IPS DF 6.9 (cell line): ENCODE data around the gene THRA.
"Not testable (repeated sequence)": the region's sequence is repeated elsewhere in the genome, so short reads cannot be mapped to it uniquely, and the experiment has no call there.

Experiments
- DNase-seq: peaks from one replicate; pipeline ENCODE4 v3.0.0-alpha.2; 2013; ENCODE audit warnings: low read depth, low spot score
- H3K27ac ChIP-seq: one replicate; pipeline ENCODE4 v1.5.1; 2013; ENCODE audit warnings: low read length, control low read depth
- H3K27me3 ChIP-seq: 2 replicates; pipeline ENCODE4 v1.6.1; 2013; ENCODE audit warnings: mild to moderate bottlenecking, low read length; ENCODE audit not compliant: control insufficient read depth, insufficient read depth
- H3K36me3 ChIP-seq: 2 replicates; pipeline ENCODE4 v1.6.1; 2013; ENCODE audit warnings: low read length; ENCODE audit not compliant: control insufficient read depth, insufficient read depth
- H3K4me1 ChIP-seq: 2 replicates; pipeline ENCODE4 v1.6.1; 2013; ENCODE audit warnings: low read length; ENCODE audit not compliant: control insufficient read depth, insufficient read depth
- H3K4me3 ChIP-seq: 2 replicates; pipeline ENCODE4 v1.5.1; 2013; ENCODE audit warnings: mild to moderate bottlenecking, low read length
- H3K9me3 ChIP-seq: 2 replicates; pipeline ENCODE4 v1.6.1; 2013; ENCODE audit warnings: low read length, inconsistent platforms; ENCODE audit not compliant: control insufficient read depth, insufficient read depth
- WGBS: extraction: QIAGEN DNeasy Blood & Tissue Kit; methylation state at CpG from one replicate; pipeline ENCODE4 v1.1.7; 2013; ENCODE audit warnings: mixed read lengths, missing lambda C conversion rate; ENCODE audit not compliant: insufficient read length, insufficient coverage; 5-methylcytosine and 5-hydroxymethylcytosine counted together

The THRA gene

GRCh38 chr17:40143166-40143565, 80.4 kb downstream of the THRA start:
- H3K4me1 ChIP-seq, H3K27ac ChIP-seq, H3K36me3 ChIP-seq, H3K27me3 ChIP-seq, DNase-seq, H3K9me3 ChIP-seq, H3K4me3 ChIP-seq: not testable (repeated sequence)
- no CpG with 5 or more reads among the region's 3 CpGs for WGBS
